NCI-H187 treated with DMSO at 0.1 percent for 48 hours (cell line): ENCODE results near the gene ABCA1.

Experiments used
- DNase-seq: peaks from one replicate; lab custom pipeline; 2025; lab: John Stamatoyannopoulos, UW

ABCA1 gene

DNA sequence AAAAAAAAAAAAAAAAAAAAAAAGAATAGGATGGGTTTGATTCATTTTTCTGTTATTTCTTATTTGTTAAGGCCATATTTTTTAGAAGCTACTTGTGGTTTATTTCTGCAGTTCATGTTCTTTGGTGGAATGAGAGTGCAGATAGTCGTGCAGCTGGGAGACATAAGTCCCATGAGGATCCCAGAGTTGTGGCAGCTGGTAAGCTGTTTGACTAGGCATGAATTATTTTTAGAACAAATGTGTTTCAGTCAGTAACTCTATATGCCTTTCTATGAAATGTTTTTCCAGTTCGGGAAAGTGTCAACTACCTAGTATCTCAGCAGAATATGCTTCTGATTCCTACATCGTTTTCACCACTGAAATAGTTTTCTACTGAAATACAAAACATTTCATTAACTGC is 169.0 kb downstream of the ABCA1 start:
- peak; percentile 81 for DNase-seq

DNA sequence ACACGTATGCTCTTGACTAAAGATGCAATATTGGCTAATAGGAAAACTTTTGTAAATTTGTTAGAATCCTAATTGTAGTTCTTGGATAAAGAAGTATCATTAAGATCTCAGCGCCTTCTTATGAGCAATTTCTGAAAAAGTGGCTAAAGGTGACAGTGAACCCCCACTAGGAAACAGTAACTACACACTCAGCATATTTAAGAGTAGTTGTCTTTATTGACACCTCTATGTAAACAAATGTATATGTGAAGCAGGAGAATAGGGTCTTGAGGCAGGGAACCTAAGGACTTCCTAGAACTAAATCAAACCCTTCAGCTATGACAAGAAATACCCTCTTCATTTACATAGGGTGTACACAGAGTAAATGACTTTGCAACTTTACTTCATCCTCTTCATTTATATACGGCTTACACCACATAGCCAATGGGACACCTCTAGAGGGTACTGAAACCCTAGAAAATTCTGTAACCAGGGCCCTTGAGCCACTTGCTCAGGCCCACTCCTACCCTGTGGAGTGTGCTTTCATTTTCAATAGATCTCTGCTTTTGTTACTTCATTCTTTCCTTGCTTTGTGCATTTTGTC is 177.7 kb downstream of the ABCA1 start:
- DNase-seq, result no peak

DNA sequence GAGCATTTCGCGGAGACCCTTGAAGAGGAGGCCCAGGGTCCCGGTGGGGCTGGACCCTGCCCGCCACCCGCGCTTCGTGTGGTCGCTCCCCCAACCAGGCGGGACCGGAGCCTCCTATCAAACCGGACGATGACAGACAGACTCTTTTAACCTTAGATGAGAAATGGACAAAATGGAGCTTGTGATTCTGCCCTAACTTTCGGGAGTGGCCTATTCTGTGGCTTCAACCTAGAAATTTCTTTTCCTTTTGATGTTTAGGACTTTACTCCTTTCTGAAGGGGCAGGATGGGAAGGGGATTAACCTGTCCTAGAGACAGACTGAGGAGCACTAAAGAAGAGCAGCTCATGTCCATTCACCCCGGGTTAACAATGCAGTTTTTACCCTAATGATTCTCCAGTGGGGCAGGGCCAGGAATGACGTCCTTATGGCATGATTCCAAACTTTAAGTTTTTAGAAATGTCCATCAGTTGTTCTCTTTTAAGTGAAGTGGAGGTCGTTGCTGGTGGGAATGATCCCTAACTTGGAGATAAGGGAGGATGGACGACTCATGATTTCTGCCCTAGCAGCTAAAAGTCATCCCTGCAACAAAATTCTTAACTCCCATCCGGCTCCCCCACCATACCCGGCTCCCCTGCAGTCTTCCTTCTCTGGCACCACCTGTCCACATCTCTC is 179.5 kb downstream of the ABCA1 start:
- no peak for DNase-seq

DNA sequence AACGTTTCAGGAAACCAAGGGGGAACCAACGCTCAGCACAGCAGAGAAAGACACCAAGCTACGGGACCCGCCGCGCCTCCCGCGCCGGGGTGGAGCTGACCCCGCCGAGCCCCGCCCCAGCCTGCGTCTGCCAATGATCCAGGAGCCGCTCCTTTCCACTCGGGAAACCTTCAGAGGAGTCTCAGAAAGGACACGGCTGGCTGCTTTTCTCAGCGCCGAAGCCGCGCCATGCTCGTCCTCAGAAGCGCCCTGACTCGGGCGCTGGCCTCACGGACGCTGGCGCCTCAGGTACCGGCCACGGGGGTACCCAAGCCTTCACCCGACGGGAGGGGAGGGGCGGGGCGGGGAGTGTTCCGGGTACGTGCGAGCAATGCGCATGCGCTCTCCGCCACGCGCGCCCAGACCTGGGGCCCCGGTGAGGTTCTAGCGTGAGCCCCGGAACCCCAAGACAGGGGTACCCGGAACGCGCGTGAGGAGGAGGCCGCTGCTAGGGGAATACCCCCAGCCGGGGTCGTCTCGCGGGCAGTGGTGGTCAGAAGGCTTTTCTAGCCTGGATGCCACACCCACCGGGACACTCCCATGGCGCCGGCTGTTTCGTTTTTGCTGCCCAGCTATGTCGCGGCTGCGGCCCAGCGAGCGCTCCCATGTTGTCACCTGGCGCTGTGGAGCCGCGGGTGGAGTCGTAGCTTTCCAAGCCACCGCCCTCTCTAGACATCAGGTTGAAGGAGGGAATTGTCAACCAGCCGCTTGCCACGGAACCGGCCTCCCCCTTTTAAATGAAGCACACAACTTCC is 180.2 kb downstream of the ABCA1 start, which contains the start of gene NIPSNAP3A:
TSS of gene NIPSNAP3A (plus strand) at position 119 of the 794 bp plus-strand sequence. CDS start at position 229, 110 bp downstream.
- DNase-seq, result no peak

DNA sequence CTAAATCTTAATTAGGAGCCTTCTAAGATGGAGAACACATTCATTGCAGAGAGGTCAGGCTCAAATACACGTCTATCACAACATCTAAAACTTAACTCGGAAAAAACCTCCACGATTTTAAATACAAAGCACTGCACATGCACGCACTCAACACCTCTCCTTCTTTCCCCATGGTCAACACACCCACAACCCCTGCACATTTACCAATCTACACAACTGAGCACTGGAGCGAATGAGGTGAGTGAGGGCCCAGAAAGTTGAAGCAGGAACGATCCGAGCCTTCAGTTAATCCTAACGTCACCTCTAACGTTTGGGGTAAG is 180.8 kb downstream of the ABCA1 start:
- DNase-seq, result no peak

DNA sequence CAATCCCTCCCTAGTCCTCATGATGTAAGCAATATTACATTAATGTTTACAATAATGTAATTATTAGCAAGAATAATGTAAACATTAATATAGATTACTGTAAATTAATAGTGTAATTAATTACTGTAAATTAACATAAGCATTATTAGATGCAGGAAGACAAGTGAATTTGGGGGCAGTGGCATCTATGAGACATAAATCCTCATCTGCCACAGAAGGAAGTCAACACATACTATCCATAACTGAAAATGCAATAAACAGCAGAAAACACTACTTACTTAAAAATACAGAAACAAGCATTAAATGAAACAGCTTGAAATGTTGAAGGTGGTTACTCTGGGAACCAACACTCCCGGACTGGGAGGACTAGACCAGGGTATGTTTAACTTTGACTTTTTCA is 181.2 kb downstream of the ABCA1 start:
- no peak for DNase-seq

DNA sequence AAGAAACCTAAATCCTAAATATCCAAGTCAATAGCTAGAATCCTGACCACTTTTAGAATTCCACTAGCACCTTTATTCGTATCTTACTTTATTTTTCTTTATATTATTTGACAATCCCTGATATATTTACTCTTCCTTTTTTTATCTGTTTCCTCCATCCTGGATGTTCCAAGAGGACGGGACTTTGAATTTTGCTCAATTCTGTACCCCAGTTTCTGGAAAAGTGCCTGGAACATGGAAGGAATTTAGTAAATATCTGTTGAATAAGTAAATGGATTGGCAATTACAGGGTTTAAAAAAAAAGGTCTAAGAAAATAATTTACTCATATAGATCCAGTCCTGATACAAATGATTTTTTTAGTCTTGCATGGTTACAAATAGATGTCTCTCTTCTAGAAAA is 181.7 kb downstream of the ABCA1 start:
- no peak for DNase-seq

DNA sequence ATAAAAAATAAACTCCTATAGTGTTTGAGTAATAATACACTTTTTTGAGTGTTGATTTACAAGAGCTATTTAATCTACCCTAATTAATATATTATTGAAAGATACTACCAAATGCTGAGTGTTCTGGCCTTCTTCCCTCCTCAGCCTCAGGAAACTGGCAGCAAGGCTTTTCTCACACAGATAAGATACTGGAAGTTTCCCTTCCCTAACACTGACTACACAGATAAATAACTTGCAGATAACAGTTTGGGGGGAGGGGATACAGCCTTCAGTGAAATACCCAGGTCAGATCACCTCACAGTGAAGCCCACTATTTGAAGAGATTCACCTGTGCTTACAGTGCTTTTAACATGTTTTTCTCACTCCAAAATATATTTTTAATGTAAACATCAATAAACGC is 182.1 kb downstream of the ABCA1 start:
- DNase-seq, result no peak

DNA sequence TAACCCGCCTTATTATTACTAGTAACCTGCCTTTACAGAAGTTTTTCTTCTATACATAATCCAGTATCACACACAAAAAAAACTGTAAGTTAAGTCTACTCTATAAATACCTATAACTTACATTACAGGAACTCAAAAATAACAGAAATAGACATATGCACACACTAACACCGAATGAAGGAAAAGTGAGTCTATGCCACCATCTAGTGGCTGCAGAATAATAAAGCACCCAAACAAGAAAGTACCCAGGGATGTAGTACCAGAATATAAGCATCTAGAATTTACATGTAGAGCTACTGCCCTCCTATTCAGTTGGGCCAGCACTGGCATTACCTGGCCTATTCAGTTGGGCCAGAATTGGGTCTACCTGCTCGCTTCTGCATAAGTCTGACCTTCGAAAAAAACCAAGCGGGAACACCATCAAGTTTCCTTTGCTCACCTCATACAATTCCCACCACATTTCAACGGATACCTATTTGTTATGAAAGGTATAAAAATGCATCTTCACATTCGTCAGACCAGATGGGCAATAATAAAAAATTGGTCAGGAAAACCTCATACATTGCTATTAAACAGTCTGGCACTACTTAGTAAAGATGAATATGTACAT is 184.5 kb downstream of the ABCA1 start:
- DNase-seq, result no peak

DNA sequence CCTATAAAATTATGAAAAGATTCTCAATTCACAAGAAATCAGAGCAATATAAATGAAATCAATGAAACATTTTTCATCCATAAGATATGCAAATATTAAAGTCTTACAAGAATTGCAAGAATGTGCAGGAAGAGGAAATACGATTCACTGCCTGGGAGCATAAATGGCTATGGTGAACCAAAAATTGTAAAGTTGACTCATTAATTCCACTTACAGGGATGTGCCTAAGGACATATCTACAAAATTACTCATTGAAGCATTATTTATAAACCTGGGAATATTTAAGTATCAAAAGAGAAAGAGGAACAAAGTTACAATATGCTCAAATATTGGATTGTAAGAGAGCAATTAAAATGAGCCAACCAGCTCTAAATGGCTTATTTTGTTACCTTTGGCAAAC is 187.3 kb downstream of the ABCA1 start:
- no peak for DNase-seq

DNA sequence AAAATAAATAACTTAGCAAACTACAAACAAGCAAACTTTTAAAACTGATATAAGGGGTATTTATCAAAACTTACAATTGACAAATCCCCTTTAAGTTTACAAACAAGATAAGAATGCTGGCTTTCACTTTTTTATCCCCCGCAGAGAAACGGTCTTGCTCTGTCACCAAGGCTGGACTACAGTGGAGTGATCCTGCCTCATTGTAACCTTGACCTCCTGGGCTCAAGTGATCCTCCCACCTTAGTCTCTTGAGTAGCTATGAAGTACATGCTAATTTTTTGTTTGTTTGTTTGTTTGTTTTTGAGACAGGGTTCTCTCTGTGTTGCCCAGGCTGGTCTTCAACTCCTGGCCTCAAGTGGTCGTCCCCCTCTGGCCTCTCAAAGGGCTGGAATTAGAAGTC is 189.5 kb downstream of the ABCA1 start:
- DNase-seq, result no peak
